ENCODE data around the gene SOX13. TPM values are rescaled to one million over a fixed set of nuclear protein-coding genes. Genes with fewer than 3 reads are reported as not detected.

SOX13 gene
- 21.8 and 27.9 TPM in 2 replicates for total RNA-seq (2022)
- Bru-seq, nascent RNA: percentile 56 among the genes with signal in this experiment
- percentile 46 among the genes with signal in this experiment for BruChase-seq, experiment 1, labeled RNA remaining after a 6-hour chase
- percentile 51 among the genes with signal in this experiment for BruChase-seq, experiment 2, labeled RNA remaining after a 2-hour chase
- long read RNA-seq, partial matches to known transcripts: 2 of 7 reads
- long read RNA-seq, other reads (novel, unspliced or antisense): 3 of 7 reads

- H3K4me3 Mint-ChIP-seq (ENCODE audit: low read depth, unreplicated experiment): peak within 1 kb of the TSS; percentile 84
- peaks cover 5% of the 10 kb centered on the region for H3K27me3 Mint-ChIP-seq (ENCODE audit: unreplicated experiment)
- peak; percentile 82 for DNase-seq
- intact Hi-C loops (cut with micrococcal nuclease; ENCODE audit: unreplicated experiment): loop anchor here (2.0 kb wide), 1 partner anchor 202 kb away; no protein-coding TSS in a partner anchor
- peak within 1 kb of the TSS; percentile 55 for H3K27ac Mint-ChIP-seq (ENCODE audit: unreplicated experiment)
- no peaks in the 10 kb centered on the region for H3K9me3 Mint-ChIP-seq (ENCODE audit: low read depth, unreplicated experiment)
- H3K4me1 Mint-ChIP-seq (ENCODE audit: low read depth, unreplicated experiment): peaks cover 28% of the 10 kb centered on the region
- no peak for TF ChIP-seq CTCF (IDR thresholded peaks at IDR 0.05; ENCODE audit: unreplicated experiment)
- CTCF ChIA-PET: interaction anchor here (0.7 to 2.8 kb wide), 5 partner anchors 11 to 202 kb away, joined by 3 to 19 read pairs (median 3); no protein-coding TSS in a partner anchor
- BruUV-seq (replicated peaks): no TSS peak
- H3K36me3 Mint-ChIP-seq (ENCODE audit: insufficient read depth, unreplicated experiment): peaks cover 26% of the 10 kb centered on the region
These were observed at the start of gene SOX13 for GRCh38 chr1:204072931-204073836. Gene SOX13 (plus strand): TSS chr1:204073115. CDS start chr1:204112916, 39,801 bp downstream.

DNA sequence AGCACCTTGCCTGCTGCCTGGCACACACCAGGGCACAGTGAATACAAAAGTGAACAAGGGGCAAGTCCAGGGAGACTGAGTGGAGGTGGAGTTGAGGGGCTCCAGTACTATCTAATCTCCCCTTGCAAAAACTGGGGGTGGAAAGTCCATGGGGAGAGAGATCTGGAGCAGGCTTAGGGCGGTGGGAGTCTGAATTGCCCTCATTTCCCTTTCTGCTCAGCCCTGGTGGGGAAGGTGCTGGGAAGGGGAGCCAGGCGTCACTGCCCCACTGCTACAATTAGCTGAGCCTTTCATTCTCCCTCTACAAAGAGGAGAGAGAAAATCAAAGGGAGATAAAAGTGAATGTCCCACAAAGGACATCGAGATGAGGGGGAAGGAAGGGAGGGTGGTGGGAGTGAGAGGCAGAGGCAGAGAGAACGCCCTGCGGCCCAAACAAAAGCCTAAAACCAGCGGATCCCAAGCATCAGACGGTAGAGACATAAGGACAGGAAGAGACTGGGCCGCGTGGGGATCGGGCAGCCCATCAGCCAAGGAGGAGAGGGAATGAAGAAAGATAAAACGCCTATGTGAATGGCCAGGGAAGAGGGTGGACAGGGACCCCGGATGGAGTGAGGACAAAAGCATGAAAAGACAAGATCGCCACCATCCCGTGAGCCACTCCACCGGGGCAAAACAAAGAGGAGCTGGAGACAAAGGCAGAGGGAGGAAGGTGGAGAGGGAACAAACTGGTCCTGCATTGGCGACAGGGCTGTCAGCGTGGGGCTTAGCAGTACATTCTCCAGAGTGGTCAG lies 46.8 kb upstream of the SOX13 start:
- no peak for TF ChIP-seq CTCF (IDR thresholded peaks at IDR 0.05; ENCODE audit: unreplicated experiment)
- CTCF ChIA-PET: interaction anchor here (0.6 kb wide), 1 partner anchor 885 kb away, joined by 3 read pairs; no protein-coding TSS in a partner anchor
- Mint-ChIP-seq H3K9me3 (ENCODE audit: low read depth, unreplicated experiment) (no peaks in the 10 kb centered on the region), H3K36me3 (ENCODE audit: insufficient read depth, unreplicated experiment) (no peaks in the 10 kb centered on the region), H3K27ac (ENCODE audit: unreplicated experiment) (no peak overlapping the region), H3K27me3 (ENCODE audit: unreplicated experiment) (peaks cover 45% of the 10 kb centered on the region), H3K4me3 (ENCODE audit: low read depth, unreplicated experiment) (no peak overlapping the region), H3K4me1 (ENCODE audit: low read depth, unreplicated experiment) (no peaks in the 10 kb centered on the region)
- no TSS peak for BruUV-seq (replicated peaks)
- no peak for DNase-seq
- intact Hi-C loops (cut with micrococcal nuclease; ENCODE audit: unreplicated experiment): no loop called here

GRCh38 chr1:204027446-204027845 lies 45.5 kb upstream of the SOX13 start:
- TF ChIP-seq CTCF (IDR thresholded peaks at IDR 0.05; ENCODE audit: unreplicated experiment): no peak
- peaks cover 58% of the 10 kb centered on the region for H3K27me3 Mint-ChIP-seq (ENCODE audit: unreplicated experiment)
- H3K9me3 Mint-ChIP-seq (ENCODE audit: low read depth, unreplicated experiment): no peaks in the 10 kb centered on the region
- intact Hi-C loops (cut with micrococcal nuclease; ENCODE audit: unreplicated experiment): no loop called here
- no peak for DNase-seq
- no peaks in the 10 kb centered on the region for H3K4me1 Mint-ChIP-seq (ENCODE audit: low read depth, unreplicated experiment)
- H3K27ac Mint-ChIP-seq (ENCODE audit: unreplicated experiment): no peak overlapping the region
- CTCF ChIA-PET: no interaction called here
- no peaks in the 10 kb centered on the region for H3K36me3 Mint-ChIP-seq (ENCODE audit: insufficient read depth, unreplicated experiment)
- H3K4me3 Mint-ChIP-seq (ENCODE audit: low read depth, unreplicated experiment): no peak overlapping the region
- no TSS peak for BruUV-seq (replicated peaks)

GRCh38 chr1:204029016-204029415 lies 43.9 kb upstream of the SOX13 start:
- H3K36me3 Mint-ChIP-seq (ENCODE audit: insufficient read depth, unreplicated experiment): no peaks in the 10 kb centered on the region
- intact Hi-C loops (cut with micrococcal nuclease; ENCODE audit: unreplicated experiment): no loop called here
- H3K9me3 Mint-ChIP-seq (ENCODE audit: low read depth, unreplicated experiment): no peaks in the 10 kb centered on the region
- no TSS peak for BruUV-seq (replicated peaks)
- no peak for TF ChIP-seq CTCF (IDR thresholded peaks at IDR 0.05; ENCODE audit: unreplicated experiment)
- no peak overlapping the region for H3K4me3 Mint-ChIP-seq (ENCODE audit: low read depth, unreplicated experiment)
- peaks cover 69% of the 10 kb centered on the region for H3K27me3 Mint-ChIP-seq (ENCODE audit: unreplicated experiment)
- no peaks in the 10 kb centered on the region for H3K4me1 Mint-ChIP-seq (ENCODE audit: low read depth, unreplicated experiment)
- CTCF ChIA-PET: no interaction called here
- no peak for DNase-seq
- no peak overlapping the region for H3K27ac Mint-ChIP-seq (ENCODE audit: unreplicated experiment)

Measured in Calu3 (cell line).